Measurements from ENCODE around the gene KCNC3.

KCNC3 gene

GRCh38 chr19:50325310-50326100 is 3.7 kb downstream of the KCNC3 start:
- H3K4me3 ChIP-seq (replicated peaks; ENCODE audit: low read depth, low read length) = no peak overlapping the region
- no peak for TF ChIP-seq CTCF (IDR thresholded peaks at IDR 0.05; ENCODE audit: low read length, missing control alignments)
- peak; percentile 47 for DNase-seq (ENCODE audit: low read depth)

GRCh38 chr19:50324331-50324730 is 4.8 kb downstream of the KCNC3 start:
- no peak overlapping the region for H3K4me3 ChIP-seq (replicated peaks; ENCODE audit: low read depth, low read length)
- no peak for TF ChIP-seq CTCF (IDR thresholded peaks at IDR 0.05; ENCODE audit: low read length, missing control alignments)
- no peak for DNase-seq (ENCODE audit: low read depth)

- no peak for DNase-seq (ENCODE audit: low read depth)
- TF ChIP-seq CTCF (IDR thresholded peaks at IDR 0.05; ENCODE audit: low read length, missing control alignments) = no peak
These were observed 5.4 kb downstream of the KCNC3 start for GRCh38 chr19:50323782-50324133.

GRCh38 chr19:50322931-50323781 is 6.0 kb downstream of the KCNC3 start:
- H3K4me3 ChIP-seq (replicated peaks; ENCODE audit: low read depth, low read length) = no peak overlapping the region
- no peak for DNase-seq (ENCODE audit: low read depth)
- TF ChIP-seq CTCF (IDR thresholded peaks at IDR 0.05; ENCODE audit: low read length, missing control alignments) = no peak

More at GRCh38 chr19:50323782-50324133, 5.4 kb downstream of the KCNC3 start:
- H3K4me3 ChIP-seq (replicated peaks; ENCODE audit: low read depth, low read length) = no peak overlapping the region

- no peak overlapping the region for H3K4me3 ChIP-seq (replicated peaks; ENCODE audit: low read depth, low read length)
- no peak for DNase-seq (ENCODE audit: low read depth)
- TF ChIP-seq CTCF (IDR thresholded peaks at IDR 0.05; ENCODE audit: low read length, missing control alignments) = no peak
These were observed 6.9 kb downstream of the KCNC3 start for GRCh38 chr19:50322234-50322633.

- no peak overlapping the region for H3K4me3 ChIP-seq (replicated peaks; ENCODE audit: low read depth, low read length)
- no peak for TF ChIP-seq CTCF (IDR thresholded peaks at IDR 0.05; ENCODE audit: low read length, missing control alignments)
These were observed 7.3 kb downstream of the KCNC3 start for GRCh38 chr19:50321831-50322230.

More at GRCh38 chr19:50321831-50322230, 7.3 kb downstream of the KCNC3 start:
- DNase-seq (ENCODE audit: low read depth) = no peak
